IgD-negative memory B cell (primary cell): ENCODE data around the gene FOXK1. TPM values are rescaled to one million over a fixed set of nuclear protein-coding genes. Genes with fewer than 3 reads are reported as not detected.
"Not testable (repeated sequence)": the region's sequence is repeated elsewhere in the genome, so short reads cannot be mapped to it uniquely, and the experiment has no call there.

ENCODE experiments used
- H3K27ac Mint-ChIP-seq, 3 donors: one replicate each; pipeline ENCODE4 v1.8.0; 2020 to 2022; ENCODE audit warnings: mild to moderate bottlenecking in 3 of 3, mixed read lengths in 3 of 3, moderate library complexity in 1 of 3
- H3K27me3 Mint-ChIP-seq: one replicate; pipeline ENCODE4 v1.8.0; 2021; ENCODE audit warnings: mixed read lengths
- H3K36me3 Mint-ChIP-seq: one replicate; pipeline ENCODE4 v1.8.0; 2020; ENCODE audit warnings: mild to moderate bottlenecking, mixed read lengths
- H3K4me1 Mint-ChIP-seq, 3 donors: one replicate each; pipeline ENCODE4 v1.8.0; 2020 to 2022; ENCODE audit warnings: mixed read lengths in 3 of 3, mild to moderate bottlenecking in 1 of 3
- H3K4me3 Mint-ChIP-seq, 4 donors: one replicate each; pipeline ENCODE4 v1.8.0; 2020 to 2022; ENCODE audit warnings: mild to moderate bottlenecking in 4 of 4, mixed read lengths in 4 of 4, moderate library complexity in 3 of 4
- H3K9me3 Mint-ChIP-seq, 3 donors: one replicate each; pipeline ENCODE4 v1.8.0; 2020 to 2021; ENCODE audit warnings: mixed read lengths in 3 of 3, mild to moderate bottlenecking in 1 of 3
- polyA plus RNA-seq: library from polyadenylated mRNA; unstranded; fragments of 300-500 nt; fragmentation: Illumina TruSeq; gene quantifications from one replicate; pipeline ENCODE4 v1.2.3, GENCODE V29; 2021

Gene FOXK1
- polyA plus RNA-seq, 1 donor from 2014 or later, result 2.3 TPM

DNA sequence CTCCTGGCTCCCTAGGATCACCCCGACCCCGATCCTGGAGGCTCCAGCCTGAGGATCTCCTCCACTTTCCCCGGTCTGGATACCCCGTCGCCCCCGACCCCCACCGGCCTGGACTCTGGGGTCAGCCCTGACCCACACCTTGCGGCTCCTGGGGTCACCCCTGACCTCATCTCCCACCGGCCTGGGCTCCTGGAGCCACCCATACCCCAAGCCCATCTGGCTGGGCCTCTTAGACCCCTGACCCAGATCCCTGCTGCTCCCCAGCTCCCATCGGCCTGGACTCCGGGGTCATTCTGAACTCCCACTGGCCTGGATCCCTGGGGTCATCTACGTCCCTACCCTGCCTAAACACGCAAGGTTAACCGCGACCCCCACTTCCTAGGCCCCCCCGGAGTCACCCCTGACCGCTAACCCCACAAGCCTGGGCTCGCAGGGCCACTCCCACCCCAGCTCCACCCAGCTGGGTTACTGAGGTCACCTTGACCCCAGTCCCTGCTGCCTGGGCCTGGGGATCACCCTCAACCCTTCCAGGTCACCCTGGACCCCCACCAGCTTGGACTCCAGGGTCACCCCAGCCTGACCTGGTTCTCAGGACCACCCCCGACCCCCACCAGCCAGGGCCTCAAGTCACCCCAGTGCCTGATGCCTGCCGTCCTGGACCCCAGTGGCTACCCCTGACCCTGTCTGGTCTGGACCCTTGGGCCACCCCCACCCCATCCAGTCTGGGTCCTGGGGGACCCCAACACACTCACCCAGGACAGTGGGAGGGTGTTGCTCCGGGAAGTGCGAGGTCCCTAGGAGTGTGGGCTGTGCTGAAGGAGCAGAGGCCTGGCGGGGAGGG lies 1.2 kb downstream of the FOXK1 start:
- Mint-ChIP-seq H3K36me3 (peaks cover 4% of the 10 kb centered on the region), H3K27me3 (peaks cover 1% of the 10 kb centered on the region), H3K9me3 (no peaks in the 10 kb centered on the region), H3K4me1 (peaks cover 21 to 30% (median 25%) of the 10 kb centered on the region in 3 donors), H3K27ac (peak overlapping the region; percentile 90 to 98 (median 95)), H3K4me3 (peak overlapping the region; percentile 92 to 98 (median 94))

DNA sequence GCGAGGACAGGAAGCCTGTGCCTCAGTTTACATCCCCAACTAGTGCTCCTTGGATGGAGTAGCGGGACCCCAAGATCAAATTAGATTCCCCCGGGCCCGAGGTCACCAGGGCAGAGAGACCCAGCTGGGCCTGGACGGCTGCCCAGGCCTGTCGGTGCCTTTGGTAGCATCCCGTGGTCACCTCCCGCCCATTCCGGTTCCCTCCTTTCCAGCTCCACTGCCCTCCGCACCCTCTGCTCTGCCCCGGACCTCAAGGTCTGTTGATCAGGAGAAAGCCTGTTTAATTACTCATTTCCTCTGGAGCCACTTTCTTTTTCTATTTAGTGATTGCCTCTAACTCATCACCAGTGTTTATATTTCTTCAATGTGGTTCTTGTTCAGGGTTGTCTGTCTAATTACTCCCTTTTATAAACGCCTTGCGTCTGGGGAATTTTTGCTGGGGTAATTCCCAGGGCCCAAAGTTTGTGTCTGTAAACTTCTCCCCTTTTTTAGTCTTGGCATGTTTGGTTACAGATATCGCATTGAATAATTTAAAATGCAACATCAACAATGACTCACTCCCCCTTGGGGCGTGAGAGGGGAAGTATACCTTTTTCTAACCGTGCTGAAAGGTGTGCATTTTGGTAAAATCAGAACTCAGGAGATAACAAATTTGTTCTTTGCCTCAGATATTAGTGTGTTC lies 1.9 kb downstream of the FOXK1 start:
- Mint-ChIP-seq H3K36me3 (peaks cover 4% of the 10 kb centered on the region), H3K4me1 (peaks cover 23 to 35% (median 26%) of the 10 kb centered on the region in 3 donors), H3K27ac (peak overlapping the region; percentile 90 to 98 (median 95)), H3K9me3 (no peaks in the 10 kb centered on the region), H3K4me3 (peak overlapping the region; percentile 92 to 98 (median 94)), H3K27me3 (no peaks in the 10 kb centered on the region)

DNA sequence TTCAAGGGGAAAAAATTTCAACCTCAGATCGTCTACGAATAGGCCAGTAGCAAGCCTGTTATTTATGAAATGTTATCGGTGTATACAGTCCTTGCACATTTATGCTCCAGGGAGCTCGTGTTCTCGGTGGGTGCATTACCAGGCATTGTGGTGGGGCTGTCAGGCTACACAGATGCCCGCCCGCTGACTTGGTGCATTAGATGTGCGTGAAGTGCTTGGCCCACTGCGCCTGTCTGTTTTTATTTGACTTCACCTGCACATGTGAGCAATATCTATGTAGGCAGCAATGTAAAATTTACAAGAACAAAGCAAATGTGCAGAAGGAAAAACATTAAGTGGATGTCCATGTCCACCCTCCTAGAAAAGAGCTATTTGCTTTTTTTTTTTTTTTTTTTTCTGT lies 2.8 kb downstream of the FOXK1 start:
- H3K4me1 Mint-ChIP-seq, result peaks cover 30 to 43% (median 34%) of the 10 kb centered on the region in 3 donors
- no peaks in the 10 kb centered on the region for H3K27me3 Mint-ChIP-seq
- H3K27ac Mint-ChIP-seq, result peak overlapping the region; percentile 90 to 98 (median 95)
- H3K4me3 Mint-ChIP-seq, result peak overlapping the region; percentile 92 to 98 (median 94)
- no peaks in the 10 kb centered on the region for H3K9me3 Mint-ChIP-seq
- H3K36me3 Mint-ChIP-seq, result peaks cover 4% of the 10 kb centered on the region

DNA sequence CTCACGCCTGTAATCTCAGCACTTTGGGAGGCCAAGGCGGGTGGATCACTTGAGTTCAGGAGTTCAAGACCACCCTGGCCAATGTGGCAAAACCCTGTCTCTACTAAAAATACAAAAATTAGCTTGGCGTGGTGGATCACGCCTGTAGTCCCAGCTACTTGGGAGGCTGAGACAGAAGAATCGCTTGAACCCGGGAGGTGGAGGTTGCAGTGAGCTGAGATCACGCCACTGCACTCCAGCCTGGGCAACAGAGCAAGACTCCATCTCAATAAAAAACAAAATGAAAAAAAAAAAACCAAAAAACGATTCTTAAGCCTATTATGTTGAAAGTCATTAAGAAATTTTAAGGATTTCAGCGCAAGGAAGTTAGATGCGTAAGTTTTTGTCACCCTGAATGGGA lies 3.6 kb downstream of the FOXK1 start:
- Mint-ChIP-seq H3K4me3 (peak overlapping the region in 1 of 4 donors; percentile 51), H3K4me1 (peaks cover 39 to 51% (median 41%) of the 10 kb centered on the region in 3 donors)
- H3K27me3 Mint-ChIP-seq, H3K27ac Mint-ChIP-seq, H3K36me3 Mint-ChIP-seq, H3K9me3 Mint-ChIP-seq: not testable (repeated sequence)

DNA sequence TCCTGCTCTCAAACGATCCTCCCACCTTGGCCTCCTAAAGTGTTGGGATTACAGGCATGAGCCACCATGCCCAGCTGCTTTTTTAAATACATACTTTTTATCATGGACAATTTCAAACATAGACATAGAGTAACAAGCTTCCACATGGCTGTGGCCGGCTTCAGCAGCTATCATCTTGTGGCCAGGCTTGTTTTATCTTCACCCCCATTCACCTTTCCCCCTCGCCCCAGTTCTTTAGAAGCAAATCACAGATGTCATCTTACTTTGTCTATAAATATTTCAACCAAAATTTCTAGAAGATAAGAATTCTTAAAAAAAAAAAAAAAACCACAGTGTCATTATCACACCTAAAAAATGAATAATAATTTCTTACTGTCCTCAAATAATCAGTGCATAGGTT lies 5.9 kb downstream of the FOXK1 start:
- Mint-ChIP-seq H3K27me3 (no peaks in the 10 kb centered on the region), H3K36me3 (peaks cover 4% of the 10 kb centered on the region), H3K27ac (peak overlapping the region in 2 of 3 donors; percentile 50 to 80), H3K4me1 (peaks cover 53 to 60% (median 57%) of the 10 kb centered on the region in 3 donors), H3K9me3 (no peaks in the 10 kb centered on the region), H3K4me3 (peak overlapping the region in 1 of 4 donors; percentile 70)

DNA sequence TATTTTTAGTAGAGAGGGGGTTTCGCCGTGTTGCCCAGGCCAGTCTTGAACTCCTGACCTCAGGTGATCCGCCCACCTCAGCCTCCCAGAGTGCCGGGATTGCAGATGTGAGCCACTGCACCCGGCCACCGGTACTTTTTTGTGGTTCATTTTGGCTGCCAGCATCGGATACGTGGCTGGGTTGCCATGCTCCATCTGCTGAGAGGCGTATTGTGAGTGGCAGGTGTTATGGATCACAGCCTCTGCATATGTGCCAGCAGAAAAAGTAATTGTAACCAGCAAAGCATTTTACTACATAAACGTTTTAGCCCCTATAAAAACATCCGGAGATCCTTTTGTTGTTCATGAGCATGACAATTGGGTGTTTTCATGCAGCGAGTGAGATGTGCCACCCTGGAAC lies 7.1 kb downstream of the FOXK1 start:
- Mint-ChIP-seq H3K4me1 (peaks cover 53 to 60% (median 54%) of the 10 kb centered on the region in 3 donors), H3K9me3 (no peaks in the 10 kb centered on the region), H3K36me3 (peaks cover 4% of the 10 kb centered on the region), H3K27me3 (no peaks in the 10 kb centered on the region), H3K27ac (peak overlapping the region in 1 of 3 donors; percentile 10), H3K4me3 (peak overlapping the region in 3 of 4 donors; percentile 30 to 87 (median 63))

DNA sequence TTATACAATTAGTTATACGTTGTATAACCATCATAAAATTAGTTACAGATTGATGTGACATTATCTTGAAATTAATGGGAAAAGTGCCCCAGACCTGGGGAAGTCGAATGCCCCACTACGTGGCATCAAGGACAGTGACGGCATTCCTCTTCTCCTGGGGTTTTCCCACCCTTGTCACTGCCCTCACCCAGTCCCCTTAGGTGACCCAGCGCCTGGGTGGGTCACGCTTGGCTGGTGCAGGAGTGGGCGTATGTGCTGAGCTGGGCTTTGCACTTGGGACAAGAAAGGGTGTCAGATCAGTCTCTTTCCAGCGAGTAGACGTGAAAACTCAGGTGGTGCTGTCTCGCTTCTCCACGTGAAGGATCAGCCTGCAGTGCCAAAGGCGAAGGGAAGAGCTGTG lies 7.6 kb downstream of the FOXK1 start:
- Mint-ChIP-seq H3K9me3 (no peaks in the 10 kb centered on the region), H3K27me3 (no peaks in the 10 kb centered on the region), H3K27ac (peak overlapping the region in 1 of 3 donors; percentile 15), H3K4me1 (peaks cover 48 to 56% (median 53%) of the 10 kb centered on the region in 3 donors), H3K36me3 (peaks cover 2% of the 10 kb centered on the region), H3K4me3 (peak overlapping the region in 3 of 4 donors; percentile 44 to 87 (median 63))

DNA sequence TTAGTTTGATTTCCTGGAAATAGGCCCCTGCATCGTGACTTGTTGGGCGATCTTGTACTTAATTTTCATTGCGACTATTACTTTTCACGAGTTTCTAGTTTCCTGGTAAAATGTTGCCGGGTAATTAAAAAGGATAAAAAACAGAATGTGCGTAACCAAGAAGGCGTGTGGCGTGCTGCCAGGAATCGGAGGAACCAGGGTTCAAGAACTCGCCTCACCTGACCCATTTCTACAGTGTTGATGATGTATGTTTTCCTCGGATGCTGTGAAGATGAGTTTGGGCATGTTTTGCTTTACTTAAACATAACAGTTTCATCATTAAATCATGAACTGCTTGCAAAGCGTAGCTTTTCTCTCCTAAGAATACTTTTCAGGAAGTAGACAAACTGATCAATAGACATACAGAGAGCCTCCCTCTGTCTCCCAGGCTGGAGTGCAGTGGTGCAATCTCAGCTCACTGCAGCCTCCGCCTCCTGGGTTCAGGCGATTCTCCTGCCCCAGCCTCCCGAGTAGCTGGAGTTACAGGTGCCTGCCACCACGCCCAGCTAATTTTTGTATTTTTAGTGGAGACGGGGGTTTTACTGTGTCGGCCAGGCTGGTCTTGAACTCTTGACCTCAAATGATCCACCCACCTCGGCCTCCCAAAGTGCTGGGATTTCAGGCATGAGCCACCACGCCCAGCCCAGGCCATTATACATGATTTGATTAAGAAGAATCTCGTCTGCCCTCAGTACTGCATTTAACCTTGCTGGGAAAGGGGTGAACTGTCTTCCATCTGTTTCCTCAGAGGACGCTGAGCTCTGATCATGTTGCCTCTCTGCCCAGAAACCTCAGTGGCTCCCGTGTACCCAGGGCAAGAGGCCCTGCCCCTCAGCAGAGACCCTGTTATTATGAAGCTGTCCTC lies 9.1 kb downstream of the FOXK1 start:
- Mint-ChIP-seq H3K36me3 (no peaks in the 10 kb centered on the region), H3K9me3 (no peaks in the 10 kb centered on the region), H3K4me1 (peaks cover 44 to 55% (median 54%) of the 10 kb centered on the region in 3 donors), H3K27me3 (no peaks in the 10 kb centered on the region), H3K27ac (peak overlapping the region in 1 of 3 donors; percentile 12), H3K4me3 (peak overlapping the region in 1 of 4 donors; percentile 56)

DNA sequence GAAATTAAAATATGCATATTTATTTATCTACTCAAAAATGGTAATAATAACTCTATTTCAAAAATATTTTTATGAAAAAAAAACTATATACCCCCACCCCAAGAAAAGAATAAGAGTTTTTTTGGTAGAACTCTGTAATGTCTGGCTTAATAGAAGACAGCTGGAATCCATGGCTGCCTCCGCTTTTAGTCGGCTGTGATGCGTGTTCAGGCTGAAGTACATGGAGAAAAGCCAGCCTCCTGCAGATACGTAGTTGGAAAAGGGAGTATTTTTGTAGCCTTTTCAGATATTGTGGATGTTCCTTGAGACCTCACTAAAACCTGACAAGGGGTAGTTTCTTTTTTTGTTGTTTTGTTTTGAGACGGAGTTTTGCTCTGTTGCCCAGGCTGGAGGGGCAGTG lies 10.0 kb downstream of the FOXK1 start:
- H3K4me3 Mint-ChIP-seq, result peak overlapping the region in 2 of 4 donors; percentile 28 to 61
- no peaks in the 10 kb centered on the region for H3K9me3 Mint-ChIP-seq
- no peak overlapping the region for H3K27ac Mint-ChIP-seq
- no peaks in the 10 kb centered on the region for H3K27me3 Mint-ChIP-seq
- H3K36me3 Mint-ChIP-seq, result no peaks in the 10 kb centered on the region
- peaks cover 42 to 51% (median 50%) of the 10 kb centered on the region in 3 donors for H3K4me1 Mint-ChIP-seq

DNA sequence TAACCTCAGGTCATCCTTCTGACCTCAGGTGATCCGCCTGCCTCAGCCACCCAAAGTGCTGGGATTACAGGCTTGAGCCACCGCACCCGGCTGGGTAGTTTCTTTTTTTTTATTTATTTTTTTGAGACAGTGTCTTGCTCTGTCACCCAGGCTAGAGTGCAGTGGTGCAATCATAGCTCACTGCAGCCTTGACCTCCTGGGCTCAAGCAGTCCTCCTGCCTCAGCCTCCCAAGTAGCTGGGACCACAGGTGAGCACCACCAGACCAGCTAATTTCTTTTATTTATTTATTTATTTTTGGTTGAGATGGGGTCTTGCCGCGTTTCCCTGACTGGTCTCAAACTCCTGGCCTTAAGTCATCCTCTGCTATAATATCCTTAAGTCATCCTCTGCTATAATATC lies 10.5 kb downstream of the FOXK1 start:
- peaks cover 41 to 51% (median 47%) of the 10 kb centered on the region in 3 donors for H3K4me1 Mint-ChIP-seq
- not testable (repeated sequence) for H3K27me3 Mint-ChIP-seq, H3K9me3 Mint-ChIP-seq, H3K27ac Mint-ChIP-seq, H3K36me3 Mint-ChIP-seq
- H3K4me3 Mint-ChIP-seq, result peak overlapping the region in 1 of 4 donors; percentile 27

DNA sequence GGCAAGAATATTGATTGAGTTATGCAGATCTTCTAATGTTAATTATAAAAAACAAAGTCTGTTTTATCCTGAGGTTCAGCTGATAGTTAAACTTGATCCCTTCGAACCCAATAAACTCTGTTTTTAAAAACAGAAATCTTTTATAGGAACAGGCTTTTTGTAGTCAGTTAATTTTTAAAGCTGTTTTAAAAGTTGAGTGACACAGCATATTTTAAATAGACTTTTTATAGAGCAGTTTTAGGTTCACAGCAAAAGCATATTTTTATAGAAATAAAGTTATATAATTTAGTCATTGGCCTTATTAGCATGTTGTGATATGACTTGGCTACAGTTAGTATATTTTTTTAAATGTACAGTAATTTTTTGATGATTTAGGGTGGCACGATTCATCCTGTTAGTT lies 11.1 kb downstream of the FOXK1 start:
- H3K4me1 Mint-ChIP-seq, result peaks cover 39 to 49% (median 46%) of the 10 kb centered on the region in 3 donors
- H3K36me3 Mint-ChIP-seq, result no peaks in the 10 kb centered on the region
- no peaks in the 10 kb centered on the region for H3K27me3 Mint-ChIP-seq
- peak overlapping the region in 1 of 4 donors; percentile 27 for H3K4me3 Mint-ChIP-seq
- H3K9me3 Mint-ChIP-seq, result no peaks in the 10 kb centered on the region
- H3K27ac Mint-ChIP-seq, result no peak overlapping the region

DNA sequence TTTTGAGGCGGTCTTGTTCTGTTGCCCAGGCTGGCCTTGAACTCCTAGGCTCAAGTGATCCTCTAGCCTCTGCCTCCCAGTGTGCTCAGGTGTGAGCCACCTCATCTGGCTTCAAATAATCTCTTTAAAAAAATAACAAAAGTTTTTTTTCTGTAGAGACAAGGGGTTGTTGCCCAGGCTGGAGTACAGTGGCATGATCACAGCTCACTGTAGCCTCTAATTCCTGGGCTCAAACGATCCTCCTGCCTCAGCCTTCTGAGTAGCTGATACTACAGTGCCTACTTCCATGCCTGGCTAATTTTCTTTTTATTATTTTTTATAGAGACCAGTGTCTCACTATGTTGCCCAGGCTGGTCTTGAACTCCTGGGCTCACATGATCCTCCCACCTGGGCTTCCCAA lies 11.7 kb downstream of the FOXK1 start:
- H3K9me3 Mint-ChIP-seq, result no peaks in the 10 kb centered on the region
- H3K27me3 Mint-ChIP-seq, result no peaks in the 10 kb centered on the region
- no peak overlapping the region for H3K27ac Mint-ChIP-seq
- H3K4me3 Mint-ChIP-seq, result peak overlapping the region in 2 of 4 donors; percentile 27 to 65
- H3K36me3 Mint-ChIP-seq, result no peaks in the 10 kb centered on the region
- peaks cover 37 to 47% (median 45%) of the 10 kb centered on the region in 3 donors for H3K4me1 Mint-ChIP-seq

DNA sequence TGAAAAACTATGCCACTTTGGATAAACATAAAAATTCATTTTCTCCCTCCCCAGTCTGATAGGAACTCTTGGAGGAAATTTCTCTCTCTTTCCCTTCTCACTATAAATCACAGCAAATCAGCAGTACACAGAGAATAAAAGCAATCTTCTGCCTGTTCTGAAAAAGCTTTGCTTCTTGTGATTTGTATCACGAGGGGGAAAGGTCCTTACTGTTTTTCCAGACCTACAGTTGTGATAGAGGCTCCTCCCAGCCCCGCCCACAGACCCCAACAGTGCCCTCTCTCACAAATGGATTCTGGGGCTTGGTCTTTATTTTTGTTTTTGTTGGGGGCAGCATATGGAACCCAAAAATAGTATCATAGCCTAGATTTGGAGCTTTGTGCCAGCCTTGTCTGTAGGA lies 12.2 kb downstream of the FOXK1 start:
- Mint-ChIP-seq H3K4me3 (no peak overlapping the region), H3K27ac (peak overlapping the region in 1 of 3 donors; percentile 23), H3K9me3 (no peaks in the 10 kb centered on the region), H3K27me3 (no peaks in the 10 kb centered on the region), H3K36me3 (no peaks in the 10 kb centered on the region), H3K4me1 (peaks cover 35 to 44% (median 41%) of the 10 kb centered on the region in 3 donors)

DNA sequence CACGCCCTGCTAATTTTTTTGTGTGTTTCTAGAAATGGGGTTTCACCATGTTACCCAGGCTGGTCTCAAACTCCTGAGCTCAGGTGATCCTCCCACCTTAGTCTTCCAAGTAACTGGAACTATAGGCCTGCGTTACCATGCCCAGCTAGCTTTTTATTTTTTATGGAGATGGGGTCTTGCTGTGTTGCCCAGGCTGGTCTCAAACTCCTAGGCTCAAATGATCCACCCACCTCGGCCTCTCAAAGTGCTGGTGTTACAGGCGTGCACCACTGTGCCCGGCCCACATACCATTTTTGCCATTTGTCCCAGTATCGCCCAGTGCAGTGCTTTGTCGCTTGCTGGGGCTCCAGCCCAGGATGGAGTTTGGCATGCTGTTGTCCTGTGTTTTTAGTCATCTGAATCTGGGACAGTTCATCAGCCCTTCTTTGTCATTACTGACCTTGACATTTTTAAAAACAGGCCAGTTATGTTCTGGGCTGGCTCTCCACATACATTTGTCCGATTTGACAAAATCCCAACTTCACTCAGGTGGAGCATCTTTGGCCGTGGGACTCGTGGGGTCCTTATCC lies 16.7 kb downstream of the FOXK1 start:
- H3K9me3 Mint-ChIP-seq, result no peaks in the 10 kb centered on the region
- peak overlapping the region in 1 of 4 donors; percentile 60 for H3K4me3 Mint-ChIP-seq
- H3K36me3 Mint-ChIP-seq, result peaks cover 2% of the 10 kb centered on the region
- H3K27ac Mint-ChIP-seq, result no peak overlapping the region
- peaks cover 4 to 22% (median 14%) of the 10 kb centered on the region in 3 donors for H3K4me1 Mint-ChIP-seq
- H3K27me3 Mint-ChIP-seq, result no peaks in the 10 kb centered on the region
